ENCODE data around the gene PRR13.

- TF ChIP-seq CTCF (IDR thresholded peaks at IDR 0.05 in 4 of 5, conservative IDR thresholded peaks at IDR 0.05 in 1 of 5): no peak
- no peak for TF ChIP-seq POLR2A (IDR thresholded peaks at IDR 0.05)
These were observed 10.3 kb upstream of the PRR13 start for GRCh38 chr12:53431187-53431586.
